Adrenal gland (tissue), 5 donors: ENCODE results near the gene MXRA8.

Source experiments
- POLR2A ChIP-seq, 2 donors: fragments of 450-650 bp; IDR thresholded peaks; one replicate each; pipeline ENCODE4 v1.6.1; 2017; ENCODE audit warnings: antibody characterized with exemption in 2 of 2, mild to moderate bottlenecking in 2 of 2, moderate library complexity in 1 of 2
- TF ChIP-seq, protein P1 (sequence below), 6 experiments: fragments of 450-650 bp in 4 of 6; fragments of 200-600 bp in 2 of 6; sonication (generic) in 1 of 6; IDR thresholded peaks; 1 replicate in 5 of 6; 2 replicates in 1 of 6; pipeline versions ENCODE4 v1.5.1 to v1.8.0; 2016 to 2021; ENCODE audit warnings: antibody characterized with exemption in 6 of 6, mild to moderate bottlenecking in 2 of 6, moderate library complexity in 1 of 6
- donor health status: DM: no; HTN: no; CAD: no.

DNA sequence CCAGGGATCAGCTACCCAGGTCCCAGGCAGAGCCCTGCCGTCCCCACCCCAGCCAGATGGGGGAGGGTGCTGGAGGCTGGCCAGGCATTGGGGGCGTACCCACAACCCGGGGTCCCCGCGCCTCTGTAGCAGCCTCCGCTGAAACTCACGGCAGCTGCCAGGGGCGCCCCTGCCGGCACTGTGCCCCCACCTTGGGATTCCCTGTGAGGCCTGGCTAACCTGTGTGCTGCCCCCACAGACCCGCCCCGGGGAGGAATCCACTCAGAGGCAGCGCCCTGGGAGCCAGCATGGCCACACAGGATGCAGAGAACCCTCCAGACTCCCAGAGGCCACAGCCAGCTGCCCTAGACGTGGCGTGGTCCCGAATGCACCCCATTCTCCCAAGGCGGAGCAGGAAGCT is 13.0 kb downstream of the MXRA8 start:
- TF ChIP-seq, protein P1, sequence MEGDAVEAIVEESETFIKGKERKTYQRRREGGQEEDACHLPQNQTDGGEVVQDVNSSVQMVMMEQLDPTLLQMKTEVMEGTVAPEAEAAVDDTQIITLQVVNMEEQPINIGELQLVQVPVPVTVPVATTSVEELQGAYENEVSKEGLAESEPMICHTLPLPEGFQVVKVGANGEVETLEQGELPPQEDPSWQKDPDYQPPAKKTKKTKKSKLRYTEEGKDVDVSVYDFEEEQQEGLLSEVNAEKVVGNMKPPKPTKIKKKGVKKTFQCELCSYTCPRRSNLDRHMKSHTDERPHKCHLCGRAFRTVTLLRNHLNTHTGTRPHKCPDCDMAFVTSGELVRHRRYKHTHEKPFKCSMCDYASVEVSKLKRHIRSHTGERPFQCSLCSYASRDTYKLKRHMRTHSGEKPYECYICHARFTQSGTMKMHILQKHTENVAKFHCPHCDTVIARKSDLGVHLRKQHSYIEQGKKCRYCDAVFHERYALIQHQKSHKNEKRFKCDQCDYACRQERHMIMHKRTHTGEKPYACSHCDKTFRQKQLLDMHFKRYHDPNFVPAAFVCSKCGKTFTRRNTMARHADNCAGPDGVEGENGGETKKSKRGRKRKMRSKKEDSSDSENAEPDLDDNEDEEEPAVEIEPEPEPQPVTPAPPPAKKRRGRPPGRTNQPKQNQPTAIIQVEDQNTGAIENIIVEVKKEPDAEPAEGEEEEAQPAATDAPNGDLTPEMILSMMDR (IDR thresholded peaks at IDR 0.05): no peak
- no peak for TF ChIP-seq POLR2A (IDR thresholded peaks at IDR 0.05)
